GM12801 (cell line): ENCODE data around the gene PPP6R2.

ENCODE experiments used
- CTCF ChIP-seq: IDR thresholded peaks from one replicate; pipeline ENCODE4 v1.5.1; 2011; ENCODE audit warnings: control low read depth; ENCODE audit not compliant: insufficient read length; ENCODE audit errors: extremely low read depth

The PPP6R2 gene

GRCh38 chr22:50342651-50343540 lies at the start of gene PPP6R2:
Gene PPP6R2, plus strand, starts transcription at chr22:50343327. Its CDS starts 50,582 bp downstream, at chr22:50393909.
- TF ChIP-seq CTCF, result no peak

- no peak for TF ChIP-seq CTCF
These were observed 49.4 kb upstream of the PPP6R2 start for GRCh38 chr22:50293441-50294318.

GRCh38 chr22:50294319-50294656 lies 48.8 kb upstream of the PPP6R2 start:
- no peak for TF ChIP-seq CTCF

GRCh38 chr22:50296658-50297490 lies 46.3 kb upstream of the PPP6R2 start:
- TF ChIP-seq CTCF, result no peak

GRCh38 chr22:50297510-50298265 lies 45.4 kb upstream of the PPP6R2 start:
- no peak for TF ChIP-seq CTCF

- no peak for TF ChIP-seq CTCF
These were observed 44.9 kb upstream of the PPP6R2 start for GRCh38 chr22:50298266-50298637.
